Esophagus muscularis mucosa (tissue), 4 donors: ENCODE data around the gene THAP12. TPM values are rescaled to one million over a fixed set of nuclear protein-coding genes. Genes with fewer than 3 reads are reported as not detected.

ENCODE experiments used
- DNase-seq: peaks from one replicate; pipeline ENCODE4 v3.0.0-alpha.2; 2017; ENCODE audit errors: extremely low spot score
- H3K27ac ChIP-seq, 4 donors: fragments of 200-600 bp; sonication (generic); replicated peaks in 1 of 4; 1 replicate in 3 of 4; 2 replicates in 1 of 4; pipeline ENCODE4 v1.5.1; 2016 to 2019; ENCODE audit warnings: mild to moderate bottlenecking in 1 of 4
- H3K27me3 ChIP-seq, 4 donors: fragments of 200-600 bp; sonication (generic); one replicate each; pipeline versions ENCODE4 v1.5.1 to v1.6.0; 2016 to 2019
- H3K36me3 ChIP-seq, 4 donors: fragments of 200-600 bp; sonication (generic); one replicate each; pipeline ENCODE4 v1.5.1; 2016 to 2019
- H3K4me1 ChIP-seq, 4 donors: fragments of 200-600 bp; sonication (generic); one replicate each; pipeline ENCODE4 v1.5.1; 2016 to 2019
- H3K4me3 ChIP-seq, 4 donors: fragments of 200-600 bp; sonication (generic); 1 replicate in 2 of 4; 2 replicates in 2 of 4; pipeline ENCODE4 v1.5.1; 2016 to 2019; ENCODE audit warnings: mild to moderate bottlenecking in 4 of 4, moderate library complexity in 1 of 4
- H3K9me3 ChIP-seq, 4 donors: fragments of 200-600 bp; sonication (generic); 1 replicate in 3 of 4; 2 replicates in 1 of 4; pipeline ENCODE4 v1.5.1; 2016 to 2019
- CTCF ChIP-seq, 3 experiments: fragments of 200-600 bp in 2 of 3; fragments of 450-650 bp in 1 of 3; sonication (generic) in 2 of 3; IDR thresholded peaks; one replicate each; pipeline ENCODE4 v1.5.1; 2017 to 2019; ENCODE audit warnings: antibody characterized with exemption in 3 of 3, mild to moderate bottlenecking in 2 of 3, moderate library complexity in 1 of 3
- EP300 ChIP-seq: sonication (generic); formaldehyde crosslinking; IDR thresholded peaks from one replicate; pipeline ENCODE4 v1.6.1; 2017; ENCODE audit warnings: antibody characterized with exemption
- POLR2A ChIP-seq: fragments of 450-650 bp; IDR thresholded peaks from one replicate; pipeline ENCODE4 v1.6.1; 2017; ENCODE audit warnings: antibody characterized with exemption, moderate library complexity, mild to moderate bottlenecking, low read depth
- POLR2AphosphoS5 ChIP-seq, 2 donors: sonication (generic); formaldehyde crosslinking; IDR thresholded peaks; one replicate each; pipeline ENCODE4 v1.6.1; 2017; ENCODE audit warnings: antibody characterized with exemption in 2 of 2
- WGBS: methylation state at CpG from one replicate; pipeline ENCODE4 v1.1.5; 2018; 5-methylcytosine and 5-hydroxymethylcytosine counted together
- intact Hi-C: fragments of 100-400 bp; cut with DNase I; formaldehyde crosslinking; loops from one replicate; pipeline ENCODE4 v1.15.1; 2023
- total RNA-seq, 4 donors: library from RNA; depleted of rRNA; stranded (reverse); fragments of >200 nt; gene quantifications; one replicate each; pipeline versions ENCODE4 v1.1.0 to v1.2.1, GENCODE V29; 2016

THAP12 gene, protein sequence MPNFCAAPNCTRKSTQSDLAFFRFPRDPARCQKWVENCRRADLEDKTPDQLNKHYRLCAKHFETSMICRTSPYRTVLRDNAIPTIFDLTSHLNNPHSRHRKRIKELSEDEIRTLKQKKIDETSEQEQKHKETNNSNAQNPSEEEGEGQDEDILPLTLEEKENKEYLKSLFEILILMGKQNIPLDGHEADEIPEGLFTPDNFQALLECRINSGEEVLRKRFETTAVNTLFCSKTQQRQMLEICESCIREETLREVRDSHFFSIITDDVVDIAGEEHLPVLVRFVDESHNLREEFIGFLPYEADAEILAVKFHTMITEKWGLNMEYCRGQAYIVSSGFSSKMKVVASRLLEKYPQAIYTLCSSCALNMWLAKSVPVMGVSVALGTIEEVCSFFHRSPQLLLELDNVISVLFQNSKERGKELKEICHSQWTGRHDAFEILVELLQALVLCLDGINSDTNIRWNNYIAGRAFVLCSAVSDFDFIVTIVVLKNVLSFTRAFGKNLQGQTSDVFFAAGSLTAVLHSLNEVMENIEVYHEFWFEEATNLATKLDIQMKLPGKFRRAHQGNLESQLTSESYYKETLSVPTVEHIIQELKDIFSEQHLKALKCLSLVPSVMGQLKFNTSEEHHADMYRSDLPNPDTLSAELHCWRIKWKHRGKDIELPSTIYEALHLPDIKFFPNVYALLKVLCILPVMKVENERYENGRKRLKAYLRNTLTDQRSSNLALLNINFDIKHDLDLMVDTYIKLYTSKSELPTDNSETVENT
- total RNA-seq = 10 to 100 TPM; 20.7 to 28.8 (median 27.0) TPM

- Histone ChIP-seq H3K9me3 (no peaks in the 10 kb centered on the region), H3K36me3 (no peaks in the 10 kb centered on the region), H3K27ac (peak within 1 kb of the TSS; percentile 85 to 92 (median 91)), H3K4me1 (peaks cover 20 to 56% (median 39%) of the 10 kb centered on the region in 4 donors), H3K27me3 (no peaks in the 10 kb centered on the region), H3K4me3 (peak within 1 kb of the TSS; percentile 87 to 98 (median 96))
- TF ChIP-seq EP300 (no peak), POLR2AphosphoS5 (IDR thresholded peaks at IDR 0.05) (peak; percentile 84 to 98), CTCF (IDR thresholded peaks at IDR 0.05) (peak in 1 of 3 experiments; percentile 25), POLR2A (peak; percentile 21)
- WGBS = under 1% methylated on average over 35 of the region's 69 CpGs
- DNase-seq = peak; percentile 99
- intact Hi-C loops = loop anchor here (2.0 kb wide), 1 partner anchor 64 kb away; the partner anchor contains the start of gene EMSY
Measured at GRCh38 chr11:76380977-76381719, at the start of gene THAP12, which contains the start of gene GVQW3. TSS of gene THAP12 (minus strand) at chr11:76381132. CDS start at chr11:76380836, 296 bp downstream. TSS of gene GVQW3 (plus strand) at chr11:76381323. CDS start at chr11:76381829, 506 bp downstream.

- Histone ChIP-seq H3K4me3 (no peak overlapping the region), H3K9me3 (no peaks in the 10 kb centered on the region), H3K4me1 (no peaks in the 10 kb centered on the region), H3K27me3 (no peaks in the 10 kb centered on the region), H3K27ac (no peak overlapping the region), H3K36me3 (no peaks in the 10 kb centered on the region)
- no peak for DNase-seq
- TF ChIP-seq EP300 = no peak
- no peak for TF ChIP-seq CTCF (IDR thresholded peaks at IDR 0.05)
- no peak for TF ChIP-seq POLR2A
- TF ChIP-seq POLR2AphosphoS5 (IDR thresholded peaks at IDR 0.05) = no peak
- intact Hi-C loops = no loop called here
Measured at GRCh38 chr11:76426660-76427059, 45.7 kb upstream of the THAP12 start.

- WGBS = 96% methylated on average over 2 of the region's 2 CpGs
- no peaks in the 10 kb centered on the region for H3K36me3 ChIP-seq
- H3K4me3 ChIP-seq = no peak overlapping the region
- intact Hi-C loops = no loop called here
- no peak for DNase-seq
- H3K27me3 ChIP-seq = no peaks in the 10 kb centered on the region
- H3K9me3 ChIP-seq = no peaks in the 10 kb centered on the region
- no peak overlapping the region for H3K27ac ChIP-seq
- no peak for TF ChIP-seq EP300
- no peaks in the 10 kb centered on the region for H3K4me1 ChIP-seq
Measured at GRCh38 chr11:76424891-76425290, 44.0 kb upstream of the THAP12 start.

DNA sequence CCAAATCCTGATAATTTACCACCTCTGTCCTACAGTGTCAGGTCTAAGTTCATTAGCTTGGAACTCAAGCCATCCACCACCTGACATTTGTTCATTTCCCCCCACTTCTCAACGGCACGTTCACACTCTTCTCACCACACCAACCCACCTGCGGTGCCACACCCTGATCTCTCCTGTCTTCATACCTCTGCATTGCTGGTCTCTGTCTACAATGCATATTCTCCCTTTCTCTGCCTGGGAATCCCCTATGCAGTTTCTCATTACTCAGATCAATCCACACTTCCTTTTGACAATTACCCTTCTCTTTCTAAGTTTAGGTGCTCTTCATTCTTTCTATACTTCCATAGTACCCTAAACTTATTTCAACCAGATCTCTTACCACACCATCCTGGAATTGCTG is 43.4 kb upstream of the THAP12 start:
- no peak for DNase-seq
- no peaks in the 10 kb centered on the region for H3K36me3 ChIP-seq
- intact Hi-C loops = no loop called here
- H3K27me3 ChIP-seq = no peaks in the 10 kb centered on the region
- WGBS = 75% methylated on average over 3 of the region's 3 CpGs
- no peak overlapping the region for H3K27ac ChIP-seq
- H3K4me1 ChIP-seq = no peaks in the 10 kb centered on the region
- TF ChIP-seq CTCF (IDR thresholded peaks at IDR 0.05) (no peak), POLR2A (no peak), EP300 (no peak), POLR2AphosphoS5 (IDR thresholded peaks at IDR 0.05) (no peak)
- no peaks in the 10 kb centered on the region for H3K9me3 ChIP-seq
- H3K4me3 ChIP-seq = no peak overlapping the region
